Activated T-helper 9 cell treated with anti-CD3 and anti-CD28 coated beads, Interleukin-2, amount 50 U/mL, for 16 hours (primary cell): ENCODE measurements around the gene PDCL3.

Experiments used
- DNase-seq: peaks from one replicate; pipeline ENCODE4 v3.0.0-alpha.2; 2020; ENCODE audit warnings: low read depth

Gene PDCL3

DNA sequence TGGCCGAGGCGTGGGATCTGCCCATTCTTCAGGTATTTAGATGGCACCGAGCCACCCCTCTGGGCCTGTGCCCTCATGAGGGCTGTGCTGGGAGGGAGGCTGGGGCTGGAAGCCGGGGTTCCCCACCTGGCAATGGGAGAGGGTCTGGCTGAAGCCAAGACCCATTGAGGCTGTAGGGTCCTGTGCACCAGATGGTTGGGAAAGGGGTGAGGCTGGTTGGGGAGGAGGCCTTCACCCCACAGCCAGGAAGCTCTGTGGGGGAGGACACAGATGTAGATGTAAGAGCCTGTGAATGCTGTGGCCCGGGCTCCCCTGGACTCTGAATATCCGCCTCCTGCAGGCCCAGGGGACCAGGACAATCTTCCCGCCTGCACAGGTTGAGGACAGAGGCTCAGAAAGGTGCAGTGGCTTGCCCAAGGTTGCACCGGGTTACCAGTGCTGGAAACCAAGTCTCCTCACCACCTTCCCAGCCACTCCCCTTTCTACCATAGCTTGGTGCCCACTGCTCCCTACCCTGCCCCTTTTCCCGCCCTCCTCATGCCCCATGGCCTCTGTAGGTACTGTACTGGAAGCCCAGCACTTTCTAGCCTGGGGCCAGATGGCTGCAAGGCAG lies 49.7 kb downstream of the PDCL3 start:
- no peak for DNase-seq

DNA sequence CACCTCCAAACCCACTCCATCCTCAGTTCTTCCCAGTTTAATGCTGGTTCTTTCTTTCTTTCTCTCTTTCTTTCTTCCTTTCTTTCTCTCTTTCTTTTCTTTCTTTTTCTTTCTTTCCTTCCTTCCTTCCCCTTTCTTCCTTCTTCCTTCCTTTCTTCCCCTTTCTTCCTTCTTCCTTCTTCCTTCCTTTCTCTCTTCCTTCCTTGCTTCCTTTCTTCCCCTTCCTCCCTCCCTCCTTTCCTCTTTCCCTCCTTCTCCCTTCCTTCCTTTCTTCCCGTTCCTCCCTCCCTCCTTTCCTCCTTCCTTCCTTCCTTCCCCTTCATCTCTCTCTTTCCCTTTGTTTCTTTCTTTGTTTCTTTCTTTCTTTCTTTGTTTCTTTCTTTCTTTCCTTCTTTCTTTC lies 50.9 kb downstream of the PDCL3 start:
- DNase-seq: no peak

DNA sequence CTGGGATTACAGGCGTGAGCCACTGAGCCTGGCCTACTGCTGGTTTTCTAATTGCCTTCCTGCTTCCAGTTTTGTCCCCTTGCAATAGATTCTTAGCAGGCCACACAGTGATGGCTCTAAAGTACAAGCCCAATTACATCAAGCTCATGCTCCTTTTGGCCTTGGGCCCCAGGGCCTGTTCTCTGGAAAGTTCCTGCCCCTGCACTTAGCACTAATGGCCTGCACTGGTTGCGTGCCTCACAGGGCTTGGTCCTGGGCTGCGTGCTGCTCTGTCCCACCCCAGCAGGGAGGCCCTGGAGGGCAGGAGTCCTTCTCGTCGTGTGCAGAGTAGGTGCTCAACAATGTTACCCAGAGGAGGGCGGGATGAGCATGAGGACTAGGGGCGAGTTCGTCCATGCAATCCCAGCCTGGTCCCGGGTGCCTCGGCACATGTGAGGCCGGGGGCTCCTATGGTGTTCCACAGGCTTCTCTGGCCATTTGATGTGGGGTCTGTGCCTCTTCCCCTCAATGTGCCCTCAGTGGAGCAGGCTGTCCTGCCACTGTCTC lies 51.7 kb downstream of the PDCL3 start:
- no peak for DNase-seq

- DNase-seq: no peak
These were observed 52.7 kb downstream of the PDCL3 start for GRCh38 chr2:100615471-100615870.

- DNase-seq: no peak
These were observed 53.1 kb downstream of the PDCL3 start for GRCh38 chr2:100615886-100616285.

GRCh38 chr2:100616841-100617390 lies 54.1 kb downstream of the PDCL3 start:
- no peak for DNase-seq

- DNase-seq: no peak
These were observed 57.2 kb downstream of the PDCL3 start for GRCh38 chr2:100619951-100620350.

- no peak for DNase-seq
These were observed 57.7 kb downstream of the PDCL3 start for GRCh38 chr2:100620481-100620880.

- DNase-seq: no peak
These were observed 58.7 kb downstream of the PDCL3 start for GRCh38 chr2:100621371-100621951.

- DNase-seq: no peak
These were observed 60.4 kb downstream of the PDCL3 start for GRCh38 chr2:100623033-100623715.

- DNase-seq: no peak
These were observed 61.1 kb downstream of the PDCL3 start for GRCh38 chr2:100623930-100624329.

- DNase-seq: no peak
These were observed 61.7 kb downstream of the PDCL3 start for GRCh38 chr2:100624536-100624935.

DNA sequence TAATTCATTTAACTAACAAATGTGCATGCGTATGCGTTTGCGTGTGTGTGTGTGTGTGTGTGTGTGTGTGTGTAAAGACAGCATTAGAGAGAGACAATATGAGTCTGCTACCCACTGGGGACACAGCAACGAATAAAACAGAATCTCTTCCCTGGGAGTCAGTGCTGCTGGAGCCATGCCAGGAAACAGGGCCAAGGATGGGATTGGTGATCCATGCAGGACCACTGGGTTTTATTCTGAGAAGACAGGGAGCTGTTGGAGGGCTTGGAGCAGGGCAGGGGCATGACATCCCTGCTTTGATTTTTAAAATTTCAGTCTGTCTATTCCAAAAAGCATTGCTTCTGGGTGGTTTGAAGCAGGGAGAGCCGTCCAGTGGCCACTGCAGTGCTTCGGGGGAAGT lies 62.9 kb downstream of the PDCL3 start:
- DNase-seq: no peak
